ENCODE data around the gene SH3GLB2. TPM values are rescaled to one million over a fixed set of nuclear protein-coding genes. Genes with fewer than 3 reads are reported as not detected.

SH3GLB2 gene
- total and polyA plus RNA-seq, 2 experiments from 2014 or later: 85.4 to 124 TPM

DNA sequence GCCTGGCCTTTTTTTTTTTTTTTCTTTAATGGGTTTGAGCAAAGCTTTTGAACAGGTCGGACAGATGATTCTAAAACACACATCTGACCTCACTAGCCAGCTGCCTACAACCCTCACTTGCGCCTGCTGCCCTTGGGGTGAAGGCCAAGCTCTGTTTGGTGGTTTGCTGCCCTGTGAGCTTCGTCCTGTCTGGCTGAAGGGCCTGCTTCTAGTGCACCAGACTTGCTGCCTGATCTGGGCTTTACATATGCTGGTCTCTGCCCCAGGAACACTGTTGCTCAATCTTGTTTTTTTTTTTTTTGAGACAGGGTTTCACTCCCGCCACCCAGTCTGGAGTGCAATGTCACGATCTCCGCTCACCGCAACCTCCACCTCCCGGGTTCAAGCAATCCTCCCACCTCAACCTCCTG lies 36.4 kb upstream of the SH3GLB2 start:
- Histone ChIP-seq H3K36me3 (replicated peaks; ENCODE audit: insufficient read depth, low read depth) (no peaks in the 10 kb centered on the region), H3K79me2 (no peaks in the 10 kb centered on the region), H3K4me1 (ENCODE audit: insufficient read depth) (no peaks in the 10 kb centered on the region), H2AFZ (no peak overlapping the region), H4K20me1 (ENCODE audit: insufficient read depth, poor library complexity, severe bottlenecking) (no peaks in the 10 kb centered on the region), H3K27me3 (no peaks in the 10 kb centered on the region), H3K9me2 (replicated peaks; ENCODE audit: insufficient read depth) (no peaks in the 10 kb centered on the region), H3K4me3 (no peak overlapping the region), H3K9me3 (ENCODE audit: low read depth) (no peaks in the 10 kb centered on the region), H3K4me2 (no peak overlapping the region), H3K27ac (no peak overlapping the region)
- TF ChIP-seq EZH2phosphoT487 (IDR thresholded peaks at IDR 0.05; ENCODE audit: low read depth, severe bottlenecking, unreplicated experiment) (no peak), EZH2 (IDR thresholded peaks at IDR 0.05; ENCODE audit: borderline replicate concordance) (no peak)
- TF ChIP-seq, protein P1, sequence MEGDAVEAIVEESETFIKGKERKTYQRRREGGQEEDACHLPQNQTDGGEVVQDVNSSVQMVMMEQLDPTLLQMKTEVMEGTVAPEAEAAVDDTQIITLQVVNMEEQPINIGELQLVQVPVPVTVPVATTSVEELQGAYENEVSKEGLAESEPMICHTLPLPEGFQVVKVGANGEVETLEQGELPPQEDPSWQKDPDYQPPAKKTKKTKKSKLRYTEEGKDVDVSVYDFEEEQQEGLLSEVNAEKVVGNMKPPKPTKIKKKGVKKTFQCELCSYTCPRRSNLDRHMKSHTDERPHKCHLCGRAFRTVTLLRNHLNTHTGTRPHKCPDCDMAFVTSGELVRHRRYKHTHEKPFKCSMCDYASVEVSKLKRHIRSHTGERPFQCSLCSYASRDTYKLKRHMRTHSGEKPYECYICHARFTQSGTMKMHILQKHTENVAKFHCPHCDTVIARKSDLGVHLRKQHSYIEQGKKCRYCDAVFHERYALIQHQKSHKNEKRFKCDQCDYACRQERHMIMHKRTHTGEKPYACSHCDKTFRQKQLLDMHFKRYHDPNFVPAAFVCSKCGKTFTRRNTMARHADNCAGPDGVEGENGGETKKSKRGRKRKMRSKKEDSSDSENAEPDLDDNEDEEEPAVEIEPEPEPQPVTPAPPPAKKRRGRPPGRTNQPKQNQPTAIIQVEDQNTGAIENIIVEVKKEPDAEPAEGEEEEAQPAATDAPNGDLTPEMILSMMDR (IDR thresholded peaks at IDR 0.05; ENCODE audit: poor library complexity): no peak
- DNase-seq (ENCODE audit: low spot score): peak; percentile 13
- 91% methylated on average over 7 of the region's 8 CpGs for WGBS (ENCODE audit: low lambda C conversion rate, missing lambda C conversion rate)

DNA sequence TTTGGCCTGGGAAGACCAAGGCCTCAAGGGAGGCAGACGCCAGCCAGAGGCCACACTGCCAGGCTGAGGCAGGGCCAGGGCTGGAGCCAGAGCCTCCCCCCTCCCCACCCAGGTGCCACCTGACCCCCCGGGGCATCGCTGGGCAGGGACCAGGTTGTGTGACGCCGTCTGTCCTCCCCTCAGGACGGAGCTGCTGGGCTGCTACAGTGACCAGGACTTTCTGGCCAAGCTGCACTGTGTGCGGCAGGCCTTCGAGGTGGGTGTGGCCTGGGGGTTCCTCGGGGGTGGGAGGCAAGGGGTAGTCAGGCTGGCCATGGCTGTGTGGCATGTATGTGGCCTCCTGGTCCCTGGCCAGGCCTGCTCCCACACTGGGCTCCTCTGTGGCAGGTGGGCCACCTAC lies 34.9 kb upstream of the SH3GLB2 start:
- Histone ChIP-seq H3K4me3 (no peak overlapping the region), H3K9me3 (ENCODE audit: low read depth) (no peaks in the 10 kb centered on the region), H3K27me3 (no peaks in the 10 kb centered on the region), H3K36me3 (replicated peaks; ENCODE audit: insufficient read depth, low read depth) (no peaks in the 10 kb centered on the region), H3K4me2 (no peak overlapping the region), H3K9me2 (replicated peaks; ENCODE audit: insufficient read depth) (no peaks in the 10 kb centered on the region), H3K27ac (no peak overlapping the region), H3K79me2 (no peaks in the 10 kb centered on the region), H4K20me1 (ENCODE audit: insufficient read depth, poor library complexity, severe bottlenecking) (no peaks in the 10 kb centered on the region), H2AFZ (no peak overlapping the region), H3K4me1 (ENCODE audit: insufficient read depth) (no peaks in the 10 kb centered on the region)
- 95% methylated on average over 8 of the region's 9 CpGs for WGBS (ENCODE audit: low lambda C conversion rate, missing lambda C conversion rate)
- DNase-seq (ENCODE audit: low spot score): no peak
- TF ChIP-seq EZH2 (IDR thresholded peaks at IDR 0.05; ENCODE audit: borderline replicate concordance): no peak
- TF ChIP-seq, protein P1 (IDR thresholded peaks at IDR 0.05; ENCODE audit: poor library complexity): no peak
- no peak for TF ChIP-seq EZH2phosphoT487 (IDR thresholded peaks at IDR 0.05; ENCODE audit: low read depth, severe bottlenecking, unreplicated experiment)

DNA sequence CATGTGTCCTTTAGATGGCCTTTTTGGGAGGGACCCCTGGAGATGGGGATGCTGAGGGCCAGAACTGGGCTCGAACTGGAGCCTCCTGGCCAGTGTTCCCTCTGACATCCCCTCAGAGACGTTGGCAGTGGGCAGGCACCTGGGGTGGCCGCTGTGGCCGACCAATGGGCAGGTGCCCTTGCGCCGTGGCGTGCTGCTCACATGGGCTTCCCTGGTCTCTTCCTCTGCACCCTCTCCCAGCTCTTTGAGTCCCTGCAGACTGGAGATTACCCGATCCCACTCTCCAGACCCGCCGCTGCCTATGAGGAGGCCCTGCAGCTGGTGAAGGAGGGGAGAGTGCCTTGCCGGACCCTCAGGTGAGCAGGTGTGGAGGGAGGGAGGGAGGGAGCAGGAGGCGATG lies 32.9 kb upstream of the SH3GLB2 start:
- H3K4me2 ChIP-seq: no peak overlapping the region
- WGBS (ENCODE audit: low lambda C conversion rate, missing lambda C conversion rate): 99% methylated on average over 12 of the region's 12 CpGs
- no peaks in the 10 kb centered on the region for H3K36me3 ChIP-seq (replicated peaks; ENCODE audit: insufficient read depth, low read depth)
- no peaks in the 10 kb centered on the region for H3K27me3 ChIP-seq
- no peaks in the 10 kb centered on the region for H3K4me1 ChIP-seq (ENCODE audit: insufficient read depth)
- H3K27ac ChIP-seq: no peak overlapping the region
- DNase-seq (ENCODE audit: low spot score): no peak
- TF ChIP-seq EZH2 (IDR thresholded peaks at IDR 0.05; ENCODE audit: borderline replicate concordance): no peak
- TF ChIP-seq, protein P1 (IDR thresholded peaks at IDR 0.05; ENCODE audit: poor library complexity): no peak
- TF ChIP-seq EZH2phosphoT487 (IDR thresholded peaks at IDR 0.05; ENCODE audit: low read depth, severe bottlenecking, unreplicated experiment): no peak
- H3K4me3 ChIP-seq: no peak overlapping the region
- no peaks in the 10 kb centered on the region for H3K9me3 ChIP-seq (ENCODE audit: low read depth)
- H2AFZ ChIP-seq: no peak overlapping the region
- no peaks in the 10 kb centered on the region for H3K79me2 ChIP-seq
- H3K9me2 ChIP-seq (replicated peaks; ENCODE audit: insufficient read depth): no peaks in the 10 kb centered on the region
- H4K20me1 ChIP-seq (ENCODE audit: insufficient read depth, poor library complexity, severe bottlenecking): no peaks in the 10 kb centered on the region
